Erythroblast (primary cell): Measurements from ENCODE around the gene RYR2.

ENCODE experiments used
- GATA1 ChIP-seq: IDR thresholded peaks from 2 replicates; pipeline ENCODE4 v1.6.1; 2011; ENCODE audit warnings: low read depth, mild to moderate bottlenecking, control low read depth, low read length, moderate library complexity
- POLR2A ChIP-seq: IDR thresholded peaks from 2 replicates; pipeline ENCODE4 v1.6.1; 2011; ENCODE audit warnings: mild to moderate bottlenecking, low read length

GRCh38 chr1:237852342-237852741 lies 810.4 kb downstream of the RYR2 start:
- no peak for TF ChIP-seq POLR2A
- no peak for TF ChIP-seq GATA1
